HUES48 (cell line): ENCODE data around the gene REXO1.
A peak's percentile ranks its signal among the peaks of the same experiment; 100 is the strongest.

Experiments used
- H3K27ac ChIP-seq: one replicate; pipeline ENCODE4 v1.7.0; 2013; ENCODE audit warnings: low read depth, low read length, inconsistent platforms
- H3K27me3 ChIP-seq: 2 replicates; pipeline ENCODE4 v1.6.1; 2013; ENCODE audit warnings: mild to moderate bottlenecking, low read length; ENCODE audit not compliant: control insufficient read depth, insufficient read depth
- H3K36me3 ChIP-seq: 2 replicates; pipeline ENCODE4 v1.6.1; 2013; ENCODE audit warnings: low read length; ENCODE audit not compliant: control insufficient read depth, insufficient read depth
- H3K4me1 ChIP-seq: 2 replicates; pipeline ENCODE4 v1.6.1; 2013; ENCODE audit warnings: mild to moderate bottlenecking, low read length; ENCODE audit not compliant: control insufficient read depth, insufficient read depth
- H3K4me3 ChIP-seq: 2 replicates; pipeline ENCODE4 v1.5.1; 2013; ENCODE audit warnings: mild to moderate bottlenecking, low read depth, low read length
- H3K9ac ChIP-seq: 2 replicates; pipeline ENCODE4 v1.6.1; 2013; ENCODE audit warnings: mild to moderate bottlenecking, low read depth, low read length, moderate library complexity
- H3K9me3 ChIP-seq: 2 replicates; pipeline ENCODE4 v1.6.1; 2013; ENCODE audit warnings: low read length; ENCODE audit not compliant: control insufficient read depth, insufficient read depth

Gene REXO1

DNA sequence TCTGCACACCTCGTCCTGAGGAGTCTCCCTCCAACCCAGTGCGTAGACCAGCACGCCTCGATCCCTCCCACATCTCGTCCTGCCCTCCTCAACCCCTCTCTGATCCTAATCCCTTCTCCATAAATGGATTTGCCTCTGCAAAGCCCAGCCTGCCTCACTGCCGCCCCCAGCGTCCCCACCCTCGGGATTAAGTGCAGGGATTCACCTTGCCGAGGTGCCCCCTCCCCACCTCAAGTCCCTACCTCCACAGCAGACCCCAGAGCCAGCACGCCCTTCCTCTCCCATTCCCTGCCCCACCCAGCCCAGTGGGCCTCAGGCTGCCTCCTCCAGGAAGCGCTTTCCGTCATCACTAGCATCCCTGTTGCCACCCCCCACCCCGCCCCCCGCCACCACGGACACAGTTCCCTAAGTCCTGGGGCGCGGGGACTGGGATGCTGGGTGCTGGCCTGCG lies 11.1 kb upstream of the REXO1 start:
- H3K4me3 ChIP-seq = peak overlapping the region; percentile 12; the same call in 1 of the 2 replicates
- H3K36me3 ChIP-seq = no peaks in the 10 kb centered on the region
- H3K27me3 ChIP-seq = peaks cover 16% of the 10 kb centered on the region
- H3K27ac ChIP-seq = peak overlapping the region; percentile 57
- H3K9ac ChIP-seq = no peak overlapping the region
- no peaks in the 10 kb centered on the region for H3K9me3 ChIP-seq
- H3K4me1 ChIP-seq = peaks cover 51% of the 10 kb centered on the region

DNA sequence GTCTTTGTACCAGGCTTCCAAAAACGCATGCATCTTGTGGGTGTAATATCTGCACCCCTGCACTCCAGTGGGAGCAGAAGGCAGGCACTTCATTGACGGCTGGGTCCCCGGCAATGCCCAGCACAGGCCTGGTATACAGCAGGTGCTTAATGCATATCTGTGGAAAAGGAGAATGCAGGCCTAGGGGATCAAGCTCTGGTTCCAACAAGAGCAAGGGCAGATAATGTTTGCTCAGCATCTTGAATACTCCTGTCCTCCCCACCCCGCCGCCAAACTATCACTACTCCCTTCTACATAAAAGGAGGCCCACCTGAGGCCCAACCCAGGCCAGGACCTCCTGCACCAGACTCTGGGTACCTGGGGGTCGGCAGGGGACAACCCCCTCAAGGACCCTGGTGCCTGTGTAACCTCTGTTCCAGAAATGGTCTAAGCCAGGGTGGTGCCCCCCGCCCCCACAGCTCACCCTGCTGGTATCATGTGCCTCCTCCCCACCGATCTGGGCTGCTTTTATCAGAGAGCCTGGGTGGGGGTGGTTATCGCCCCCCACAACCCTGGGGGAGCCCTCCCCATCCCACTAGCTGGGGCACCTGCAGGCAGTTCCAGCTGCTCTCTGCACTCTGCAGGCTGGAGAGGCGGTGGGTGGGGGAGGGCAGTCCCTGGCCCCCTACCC lies 10.3 kb upstream of the REXO1 start:
- Histone ChIP-seq H3K9ac (no peak overlapping the region), H3K36me3 (no peaks in the 10 kb centered on the region), H3K9me3 (no peaks in the 10 kb centered on the region), H3K4me1 (peaks cover 52% of the 10 kb centered on the region), H3K27ac (no peak overlapping the region), H3K27me3 (peaks cover 16% of the 10 kb centered on the region), H3K4me3 (no peak overlapping the region)

DNA sequence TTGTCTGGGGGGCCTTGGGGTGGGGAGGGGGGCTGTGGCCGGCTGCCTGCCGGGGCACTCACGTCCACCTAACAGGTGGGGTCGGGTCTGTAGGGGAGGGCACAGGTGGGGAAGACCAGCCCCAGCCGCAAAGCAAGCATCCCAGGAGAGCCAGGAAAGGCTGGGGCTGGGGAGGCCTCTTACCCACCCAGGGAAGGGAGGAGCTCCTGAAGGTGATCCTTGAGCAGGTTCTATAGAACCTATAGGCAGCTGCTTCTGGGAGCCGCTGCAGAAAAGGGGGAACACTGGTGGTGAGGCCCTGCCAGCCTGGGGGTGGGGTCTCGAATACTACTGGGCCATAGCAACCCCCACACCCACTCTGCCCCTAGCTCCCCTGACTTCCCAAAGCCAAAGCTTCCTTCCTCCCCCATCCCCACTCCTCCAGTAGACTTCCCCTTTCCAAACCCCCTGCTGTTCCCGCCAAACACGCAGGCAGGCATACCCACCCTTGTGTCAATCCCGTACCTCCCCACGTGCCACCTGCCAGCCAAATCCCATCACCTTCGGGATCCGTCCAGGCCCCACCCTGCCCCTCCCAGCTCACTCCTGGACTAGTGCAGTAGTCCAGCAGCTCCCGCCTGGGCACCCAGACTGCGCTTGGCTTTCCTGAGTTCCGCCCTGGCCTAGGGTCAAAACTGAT lies 9.5 kb upstream of the REXO1 start:
- H3K4me3 ChIP-seq = peak overlapping the region; percentile 59; the same call in 1 of the 2 replicates

DNA sequence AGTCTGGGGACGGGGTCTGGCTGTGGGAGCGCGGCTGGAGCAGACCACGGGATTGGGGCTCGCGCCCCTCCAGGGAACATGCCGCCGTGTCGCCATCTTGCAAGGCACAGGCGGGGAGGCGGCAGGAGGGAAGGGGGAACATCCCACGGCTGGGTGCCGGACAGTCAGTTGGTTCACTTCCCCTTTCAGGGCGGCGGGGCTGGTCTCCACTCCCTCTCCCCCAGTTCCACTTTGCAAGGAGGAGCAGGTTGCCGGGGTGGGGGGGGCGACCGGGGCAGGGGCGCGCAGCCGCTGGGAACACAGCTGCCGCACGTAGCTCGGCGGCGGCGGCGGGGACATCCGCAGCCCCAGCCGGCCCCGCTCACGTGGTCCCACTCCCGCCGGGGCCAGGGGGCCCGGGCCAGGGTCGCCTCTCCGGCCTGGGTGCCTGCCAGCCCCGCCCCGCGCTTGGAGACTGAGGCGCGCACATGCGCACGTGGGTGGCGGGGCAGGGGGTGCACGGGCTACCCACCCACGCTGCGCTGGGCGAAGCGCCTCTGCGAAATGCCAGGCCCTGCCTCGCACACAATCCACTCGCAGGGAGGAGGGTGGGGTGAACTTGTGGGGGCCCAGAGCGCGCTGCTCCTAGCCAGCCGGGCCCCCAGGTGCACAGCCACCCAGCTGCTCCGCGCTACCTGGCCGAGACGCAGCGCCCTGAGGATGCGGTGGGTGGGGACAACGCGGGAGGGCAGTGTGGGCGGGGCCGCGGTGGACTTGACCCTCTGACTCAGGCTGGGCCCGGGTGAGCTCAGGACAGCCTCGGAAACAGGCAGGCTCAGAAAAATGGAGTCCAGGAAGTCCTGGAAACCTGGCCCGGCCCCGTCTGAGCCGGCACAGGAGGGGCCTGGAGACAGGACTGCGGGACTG lies 8.7 kb upstream of the REXO1 start:
- Histone ChIP-seq H3K27ac (peak overlapping the region; percentile 63), H3K9me3 (no peaks in the 10 kb centered on the region), H3K4me1 (peaks cover 52% of the 10 kb centered on the region), H3K36me3 (no peaks in the 10 kb centered on the region), H3K9ac (no peak overlapping the region; the same call in 1 of the 2 replicates), H3K27me3 (peaks cover 12% of the 10 kb centered on the region), H3K4me3 (peak overlapping the region; percentile 59)

More for the DNA sequence above, 9.5 kb upstream of the REXO1 start:
- H3K9ac ChIP-seq = no peak overlapping the region
- H3K36me3 ChIP-seq = no peaks in the 10 kb centered on the region
- peaks cover 52% of the 10 kb centered on the region for H3K4me1 ChIP-seq
- H3K27me3 ChIP-seq = peaks cover 16% of the 10 kb centered on the region
- peak overlapping the region; percentile 63 for H3K27ac ChIP-seq
- no peaks in the 10 kb centered on the region for H3K9me3 ChIP-seq

DNA sequence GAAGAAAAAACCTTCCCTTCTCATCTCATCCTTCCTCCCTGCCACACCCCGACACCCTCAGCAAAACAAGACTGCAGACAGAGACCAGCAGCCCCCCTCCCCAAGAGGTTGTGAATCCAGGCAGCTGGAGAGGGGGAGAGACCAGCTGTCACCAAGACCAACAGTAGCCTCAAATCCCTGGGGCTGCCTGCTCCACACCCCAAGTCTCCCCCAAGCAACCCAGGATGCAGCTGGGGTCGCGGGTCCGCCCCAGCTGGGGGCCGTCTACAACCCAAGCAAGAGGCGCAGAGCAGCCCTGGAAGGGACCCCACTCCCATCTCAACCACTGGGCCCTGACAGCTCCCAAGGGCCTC lies 8.0 kb upstream of the REXO1 start:
- H3K27ac ChIP-seq = no peak overlapping the region
- H3K4me1 ChIP-seq = peaks cover 51% of the 10 kb centered on the region
- H3K4me3 ChIP-seq = peak overlapping the region; percentile 37
- peaks cover 6% of the 10 kb centered on the region for H3K27me3 ChIP-seq
- H3K9ac ChIP-seq = no peak overlapping the region
- H3K9me3 ChIP-seq = no peaks in the 10 kb centered on the region
- no peaks in the 10 kb centered on the region for H3K36me3 ChIP-seq

DNA sequence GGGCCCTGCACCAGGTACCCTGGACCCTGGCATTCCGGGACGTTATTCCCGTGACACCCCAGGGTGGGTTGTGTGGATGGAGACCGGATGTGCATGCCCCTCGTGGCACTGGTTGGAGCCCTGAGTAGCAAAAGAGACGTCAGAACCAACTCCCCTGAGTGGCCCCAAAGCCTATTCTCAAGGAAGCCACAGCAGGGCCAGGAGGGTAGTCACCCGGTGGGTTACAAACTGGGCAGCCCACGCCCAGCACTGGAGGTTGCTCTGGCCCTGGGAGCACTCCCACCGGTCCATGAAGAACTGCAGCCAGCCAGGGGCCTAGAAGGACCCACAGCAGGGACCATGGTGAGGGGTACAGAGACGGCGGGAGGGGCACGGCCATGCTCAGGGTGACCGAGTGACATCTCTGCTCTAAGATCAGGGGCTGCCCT lies 7.6 kb upstream of the REXO1 start:
- Histone ChIP-seq H3K27me3 (peaks cover under 1% of the 10 kb centered on the region; the same call in 1 of the 2 replicates), H3K4me3 (0 out of 2 replicates have a peak overlapping the region, but pooled peaks have one; percentile 3), H3K27ac (peak overlapping the region; percentile 71), H3K9ac (no peak overlapping the region), H3K36me3 (no peaks in the 10 kb centered on the region), H3K9me3 (no peaks in the 10 kb centered on the region), H3K4me1 (peaks cover 46% of the 10 kb centered on the region)

DNA sequence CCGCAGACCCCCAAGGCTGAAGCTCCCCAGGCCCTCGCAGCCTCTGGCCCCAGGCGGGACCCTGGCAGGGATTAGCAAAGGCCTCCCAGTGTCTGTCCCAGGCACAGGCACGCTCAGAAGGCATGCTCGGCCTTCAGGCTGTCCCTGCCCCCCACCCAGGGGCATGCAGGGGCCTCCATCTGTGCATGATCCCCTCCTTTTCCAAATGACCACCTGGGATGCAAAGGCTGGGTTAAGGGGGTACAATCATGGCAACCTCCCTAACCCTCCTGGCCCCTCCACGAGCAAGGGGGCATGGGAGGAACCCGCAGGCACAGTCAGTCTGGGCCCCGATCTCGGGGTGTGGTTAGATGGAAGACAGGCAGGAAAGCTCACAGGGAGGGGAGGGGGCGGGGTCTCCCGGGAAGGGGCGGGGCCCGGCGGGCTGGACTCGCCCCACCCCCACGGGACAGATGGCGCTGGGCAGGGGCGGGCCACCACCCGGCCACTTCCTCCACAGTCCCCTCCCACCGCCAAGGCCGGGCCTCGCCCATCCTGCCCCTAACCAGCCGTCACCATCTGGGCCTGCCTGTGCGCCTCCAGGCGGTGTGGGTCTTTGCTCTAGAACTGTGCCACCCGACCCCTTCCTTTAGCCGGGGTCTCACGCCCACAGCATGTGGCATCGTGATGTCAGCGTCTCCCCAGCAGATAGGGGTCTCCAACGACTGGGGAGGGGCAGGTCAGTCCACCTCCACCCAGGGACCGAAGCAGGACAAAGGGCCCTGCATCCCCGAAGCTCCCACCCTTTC lies 7.0 kb upstream of the REXO1 start:
- H3K27me3 ChIP-seq = no peaks in the 10 kb centered on the region
- H3K36me3 ChIP-seq = no peaks in the 10 kb centered on the region
- H3K9me3 ChIP-seq = no peaks in the 10 kb centered on the region
- peak overlapping the region; percentile 79 for H3K27ac ChIP-seq
- peaks cover 40% of the 10 kb centered on the region for H3K4me1 ChIP-seq
- H3K4me3 ChIP-seq = peak overlapping the region; percentile 12; the same call in 1 of the 2 replicates
- no peak overlapping the region for H3K9ac ChIP-seq

DNA sequence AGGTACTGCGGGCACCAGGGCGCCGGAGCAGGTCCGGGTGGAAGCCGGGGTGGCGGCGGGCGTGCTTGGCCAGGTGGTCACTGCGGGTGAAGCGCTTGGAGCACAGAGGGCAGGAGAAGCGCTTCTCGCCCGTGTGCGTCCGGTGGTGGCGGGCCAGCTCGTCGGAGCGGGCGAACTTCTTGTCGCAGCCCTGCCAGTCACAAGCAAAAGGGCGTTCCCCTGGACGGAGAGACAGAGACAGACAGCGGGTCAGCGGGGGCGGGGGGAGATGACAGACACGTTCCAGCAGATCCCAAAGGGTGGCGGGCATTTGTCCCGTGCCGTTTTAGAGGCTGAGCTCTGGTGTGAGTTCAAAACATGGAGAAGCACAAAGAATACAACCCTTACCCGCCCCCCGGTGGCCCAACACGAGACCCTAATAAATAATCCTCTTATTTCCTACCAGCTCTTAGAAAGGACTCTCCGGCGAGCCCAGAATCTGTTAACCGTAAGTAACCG lies 6.3 kb upstream of the REXO1 start:
- Histone ChIP-seq H3K9me3 (no peaks in the 10 kb centered on the region), H3K27me3 (no peaks in the 10 kb centered on the region), H3K4me3 (peak overlapping the region; percentile 12; the same call in 1 of the 2 replicates), H3K9ac (no peak overlapping the region; the same call in 1 of the 2 replicates), H3K27ac (peak overlapping the region; percentile 79), H3K36me3 (no peaks in the 10 kb centered on the region), H3K4me1 (peaks cover 38% of the 10 kb centered on the region)

DNA sequence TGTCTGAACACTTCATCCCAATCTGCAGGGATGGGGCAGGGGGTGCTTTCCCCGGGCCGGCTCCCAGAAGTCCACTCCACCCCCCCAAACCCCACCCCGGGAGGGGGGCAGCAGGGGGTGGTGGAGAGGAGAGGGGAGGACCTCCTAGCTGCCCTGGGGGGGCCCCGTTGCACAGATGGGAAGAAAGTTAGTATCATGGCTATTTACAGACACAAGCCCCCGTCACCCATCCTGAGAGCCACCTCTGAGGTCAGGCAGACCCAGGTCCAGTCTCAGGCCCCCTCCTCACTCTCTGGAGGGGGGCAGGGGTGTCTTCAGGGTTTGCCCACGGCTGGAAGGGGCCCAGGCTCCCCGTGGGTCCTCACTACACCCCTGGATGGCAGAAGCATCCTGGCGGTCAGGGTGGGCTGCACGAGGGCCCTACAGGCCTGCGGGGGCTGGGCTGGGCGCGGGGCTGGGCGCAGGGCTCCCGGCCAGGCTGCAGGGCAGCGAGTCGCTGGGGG lies 5.8 kb upstream of the REXO1 start:
- H3K36me3 ChIP-seq = no peaks in the 10 kb centered on the region
- no peak overlapping the region for H3K4me3 ChIP-seq
- H3K9ac ChIP-seq = no peak overlapping the region
- H3K27ac ChIP-seq = peak overlapping the region; percentile 79
- no peaks in the 10 kb centered on the region for H3K9me3 ChIP-seq
- peaks cover 36% of the 10 kb centered on the region for H3K4me1 ChIP-seq
- no peaks in the 10 kb centered on the region for H3K27me3 ChIP-seq
